HL-60 (cell line): ENCODE data around the gene TAL1.

Experiments
- GABPA ChIP-seq: IDR thresholded peaks from 2 replicates; pipeline ENCODE4 v1.6.1; 2012; ENCODE audit warnings: low read depth
- SPI1 ChIP-seq: IDR thresholded peaks from 2 replicates; pipeline ENCODE4 v1.6.1; 2012; ENCODE audit warnings: low read depth, mild to moderate bottlenecking, borderline replicate concordance
- TF ChIP-seq, protein P1 (sequence below): IDR thresholded peaks from one replicate; pipeline ENCODE4 v1.5.1; 2011; ENCODE audit warnings: low read length, control low read depth, inconsistent platforms; ENCODE audit not compliant: insufficient read depth

DNA sequence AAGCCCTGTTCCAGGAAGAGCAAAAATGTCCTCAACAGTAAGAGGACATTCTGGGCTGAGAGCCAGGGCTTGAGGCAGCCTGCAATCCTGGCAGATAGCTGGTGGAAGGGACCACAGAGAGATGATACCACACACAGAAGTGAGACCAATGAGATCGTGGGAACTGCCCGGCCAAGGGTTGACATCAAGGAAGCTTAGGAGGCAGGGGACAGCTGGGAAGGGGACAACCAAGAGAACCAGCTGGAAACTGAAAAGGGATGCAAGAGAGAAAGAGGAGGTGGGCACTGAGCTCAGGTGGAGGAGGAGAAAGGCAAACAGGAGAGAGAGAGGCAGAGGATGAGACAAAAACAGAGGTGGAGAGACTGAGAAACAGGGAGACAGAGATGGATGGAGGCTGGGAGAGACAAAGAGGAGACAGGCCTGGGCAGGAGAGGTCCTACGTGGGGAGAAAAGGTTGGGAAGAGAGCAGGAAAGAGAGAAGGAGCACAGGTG is 51.4 kb downstream of the TAL1 start:
- TF ChIP-seq, protein P1, sequence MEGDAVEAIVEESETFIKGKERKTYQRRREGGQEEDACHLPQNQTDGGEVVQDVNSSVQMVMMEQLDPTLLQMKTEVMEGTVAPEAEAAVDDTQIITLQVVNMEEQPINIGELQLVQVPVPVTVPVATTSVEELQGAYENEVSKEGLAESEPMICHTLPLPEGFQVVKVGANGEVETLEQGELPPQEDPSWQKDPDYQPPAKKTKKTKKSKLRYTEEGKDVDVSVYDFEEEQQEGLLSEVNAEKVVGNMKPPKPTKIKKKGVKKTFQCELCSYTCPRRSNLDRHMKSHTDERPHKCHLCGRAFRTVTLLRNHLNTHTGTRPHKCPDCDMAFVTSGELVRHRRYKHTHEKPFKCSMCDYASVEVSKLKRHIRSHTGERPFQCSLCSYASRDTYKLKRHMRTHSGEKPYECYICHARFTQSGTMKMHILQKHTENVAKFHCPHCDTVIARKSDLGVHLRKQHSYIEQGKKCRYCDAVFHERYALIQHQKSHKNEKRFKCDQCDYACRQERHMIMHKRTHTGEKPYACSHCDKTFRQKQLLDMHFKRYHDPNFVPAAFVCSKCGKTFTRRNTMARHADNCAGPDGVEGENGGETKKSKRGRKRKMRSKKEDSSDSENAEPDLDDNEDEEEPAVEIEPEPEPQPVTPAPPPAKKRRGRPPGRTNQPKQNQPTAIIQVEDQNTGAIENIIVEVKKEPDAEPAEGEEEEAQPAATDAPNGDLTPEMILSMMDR = no peak
- TF ChIP-seq GABPA = no peak
- no peak for TF ChIP-seq SPI1
